ENCODE results near the gene RAB31.

RAB31 gene

GRCh38 chr18:9828506-9829396 lies 120.7 kb downstream of the RAB31 start:
- WGBS: 95% methylated on average over 14 of the region's 15 CpGs
- no peak overlapping the region for H4K91ac ChIP-seq (ENCODE audit: low read length)
- H3K4me2 ChIP-seq (ENCODE audit: low read length, poor library complexity, severe bottlenecking): no peak overlapping the region
- no peak overlapping the region for H3K23ac ChIP-seq (ENCODE audit: low read length in 2 of 2)
- H3K79me1 ChIP-seq (replicated peaks; ENCODE audit: low read length, poor library complexity, severe bottlenecking): peaks cover 3% of the 10 kb centered on the region
- H3K4me1 ChIP-seq (ENCODE audit: control insufficient read depth, insufficient read depth, low read depth, low read length): peaks cover 18% of the 10 kb centered on the region
- no peak overlapping the region for H3K14ac ChIP-seq (ENCODE audit: low read length in 2 of 2)
- no peak overlapping the region for H2BK5ac ChIP-seq (ENCODE audit: low read depth, low read length, poor library complexity, severe bottlenecking)
- H3K18ac ChIP-seq (ENCODE audit: low read depth in 1 of 2, low read length in 2 of 2): peak overlapping the region in 1 of 2 experiments; percentile 81
- peak overlapping the region; percentile 53 to 75 for H2BK12ac ChIP-seq (ENCODE audit: low read length in 2 of 2)
- H3K9me3 ChIP-seq (ENCODE audit: control insufficient read depth, low read length): no peaks in the 10 kb centered on the region
- no peaks in the 10 kb centered on the region for H3K27me3 ChIP-seq (ENCODE audit: control insufficient read depth in 1 of 2, insufficient read depth in 1 of 2, low read length in 2 of 2)
- peak overlapping the region in 1 of 2 experiments; percentile 76 for H3K4ac ChIP-seq (ENCODE audit: low read depth in 1 of 2, low read length in 2 of 2)
- H3K36me3 ChIP-seq (ENCODE audit: control insufficient read depth in 1 of 2, insufficient read depth in 2 of 2, low read depth in 1 of 2, low read length in 2 of 2): peaks cover 2 to 7% of the 10 kb centered on the region in 2 experiments
- H4K8ac ChIP-seq (ENCODE audit: low read length): peak overlapping the region; percentile 16
- H2BK120ac ChIP-seq (ENCODE audit: low read depth, low read length): peak overlapping the region; percentile 3
- DNase-seq: no peak
- no peak overlapping the region for H2BK15ac ChIP-seq (ENCODE audit: low read depth, poor library complexity, severe bottlenecking)
- no peak overlapping the region for H3K4me3 ChIP-seq (ENCODE audit: insufficient read depth in 1 of 2, low read depth in 1 of 2, low read length in 2 of 2)
- H3K27ac ChIP-seq (ENCODE audit: low read length, poor library complexity, severe bottlenecking): no peak overlapping the region
- H2AK5ac ChIP-seq (ENCODE audit: low read length, severe bottlenecking): no peak overlapping the region
- peak overlapping the region; percentile 12 for H3K9ac ChIP-seq (ENCODE audit: low read length)
- H2AFZ ChIP-seq (ENCODE audit: low read depth, low read length): no peak overlapping the region

- H2BK12ac ChIP-seq (ENCODE audit: low read length in 2 of 2): peak overlapping the region in 1 of 2 experiments; percentile 53
- H3K4ac ChIP-seq (ENCODE audit: low read depth in 1 of 2, low read length in 2 of 2): no peak overlapping the region
- DNase-seq: no peak
- H3K23ac ChIP-seq (ENCODE audit: low read length in 2 of 2): no peak overlapping the region
- H3K9ac ChIP-seq (ENCODE audit: low read length): no peak overlapping the region
- H3K18ac ChIP-seq (ENCODE audit: low read depth in 1 of 2, low read length in 2 of 2): peak overlapping the region in 1 of 2 experiments; percentile 13
- H2AFZ ChIP-seq (ENCODE audit: low read depth, low read length): no peak overlapping the region
- H3K14ac ChIP-seq (ENCODE audit: low read length in 2 of 2): no peak overlapping the region
- H3K79me1 ChIP-seq (replicated peaks; ENCODE audit: low read length, poor library complexity, severe bottlenecking): peaks cover 2% of the 10 kb centered on the region
- no peak overlapping the region for H2BK5ac ChIP-seq (ENCODE audit: low read depth, low read length, poor library complexity, severe bottlenecking)
- no peak overlapping the region for H4K8ac ChIP-seq (ENCODE audit: low read length)
- H2BK15ac ChIP-seq (ENCODE audit: low read depth, poor library complexity, severe bottlenecking): no peak overlapping the region
- no peaks in the 10 kb centered on the region for H3K27me3 ChIP-seq (ENCODE audit: control insufficient read depth in 1 of 2, insufficient read depth in 1 of 2, low read length in 2 of 2)
- no peak overlapping the region for H3K4me3 ChIP-seq (ENCODE audit: insufficient read depth in 1 of 2, low read depth in 1 of 2, low read length in 2 of 2)
- H3K4me1 ChIP-seq (ENCODE audit: control insufficient read depth, insufficient read depth, low read depth, low read length): peaks cover 18% of the 10 kb centered on the region
- H3K36me3 ChIP-seq (ENCODE audit: control insufficient read depth in 1 of 2, insufficient read depth in 2 of 2, low read depth in 1 of 2, low read length in 2 of 2): peaks cover 2 to 7% of the 10 kb centered on the region in 2 experiments
- H2AK5ac ChIP-seq (ENCODE audit: low read length, severe bottlenecking): no peak overlapping the region
- H4K91ac ChIP-seq (ENCODE audit: low read length): no peak overlapping the region
- H3K4me2 ChIP-seq (ENCODE audit: low read length, poor library complexity, severe bottlenecking): no peak overlapping the region
- no peak overlapping the region for H3K27ac ChIP-seq (ENCODE audit: low read length, poor library complexity, severe bottlenecking)
- 97% methylated on average over 6 of the region's 6 CpGs for WGBS
- no peaks in the 10 kb centered on the region for H3K9me3 ChIP-seq (ENCODE audit: control insufficient read depth, low read length)
- H2BK120ac ChIP-seq (ENCODE audit: low read depth, low read length): no peak overlapping the region
These were observed 121.3 kb downstream of the RAB31 start for GRCh38 chr18:9829397-9829712.

- no peaks in the 10 kb centered on the region for H3K9me3 ChIP-seq (ENCODE audit: control insufficient read depth, low read length)
- DNase-seq: no peak
- no peak overlapping the region for H2BK120ac ChIP-seq (ENCODE audit: low read depth, low read length)
- H2BK12ac ChIP-seq (ENCODE audit: low read length in 2 of 2): no peak overlapping the region
- H3K27me3 ChIP-seq (ENCODE audit: control insufficient read depth in 1 of 2, insufficient read depth in 1 of 2, low read length in 2 of 2): no peaks in the 10 kb centered on the region
- H2AFZ ChIP-seq (ENCODE audit: low read depth, low read length): no peak overlapping the region
- peaks cover 2 to 7% of the 10 kb centered on the region in 2 experiments for H3K36me3 ChIP-seq (ENCODE audit: control insufficient read depth in 1 of 2, insufficient read depth in 2 of 2, low read depth in 1 of 2, low read length in 2 of 2)
- WGBS: 95% methylated on average over 12 of the region's 13 CpGs
- peaks cover 2% of the 10 kb centered on the region for H3K79me1 ChIP-seq (replicated peaks; ENCODE audit: low read length, poor library complexity, severe bottlenecking)
- H2BK5ac ChIP-seq (ENCODE audit: low read depth, low read length, poor library complexity, severe bottlenecking): no peak overlapping the region
- peak overlapping the region in 1 of 2 experiments; percentile 21 for H3K18ac ChIP-seq (ENCODE audit: low read depth in 1 of 2, low read length in 2 of 2)
- no peak overlapping the region for H3K4me2 ChIP-seq (ENCODE audit: low read length, poor library complexity, severe bottlenecking)
- H3K4me3 ChIP-seq (ENCODE audit: insufficient read depth in 1 of 2, low read depth in 1 of 2, low read length in 2 of 2): no peak overlapping the region
- H3K4ac ChIP-seq (ENCODE audit: low read depth in 1 of 2, low read length in 2 of 2): no peak overlapping the region
- H4K91ac ChIP-seq (ENCODE audit: low read length): peak overlapping the region; percentile 79
- no peak overlapping the region for H2AK5ac ChIP-seq (ENCODE audit: low read length, severe bottlenecking)
- no peak overlapping the region for H3K27ac ChIP-seq (ENCODE audit: low read length, poor library complexity, severe bottlenecking)
- no peak overlapping the region for H3K23ac ChIP-seq (ENCODE audit: low read length in 2 of 2)
- no peak overlapping the region for H3K9ac ChIP-seq (ENCODE audit: low read length)
- H4K8ac ChIP-seq (ENCODE audit: low read length): no peak overlapping the region
- peaks cover 12% of the 10 kb centered on the region for H3K4me1 ChIP-seq (ENCODE audit: control insufficient read depth, insufficient read depth, low read depth, low read length)
- H2BK15ac ChIP-seq (ENCODE audit: low read depth, poor library complexity, severe bottlenecking): no peak overlapping the region
- H3K14ac ChIP-seq (ENCODE audit: low read length in 2 of 2): peak overlapping the region in 1 of 2 experiments; percentile 24
These were observed 123.1 kb downstream of the RAB31 start for GRCh38 chr18:9831036-9831722.

- Histone ChIP-seq H3K18ac (ENCODE audit: low read depth in 1 of 2, low read length in 2 of 2) (peak overlapping the region in 1 of 2 experiments; percentile 21), H3K4ac (ENCODE audit: low read depth in 1 of 2, low read length in 2 of 2) (no peak overlapping the region), H3K9ac (ENCODE audit: low read length) (no peak overlapping the region), H4K8ac (ENCODE audit: low read length) (no peak overlapping the region), H3K79me1 (replicated peaks; ENCODE audit: low read length, poor library complexity, severe bottlenecking) (peaks cover 2% of the 10 kb centered on the region), H3K36me3 (ENCODE audit: control insufficient read depth in 1 of 2, insufficient read depth in 2 of 2, low read depth in 1 of 2, low read length in 2 of 2) (peaks cover 2 to 7% of the 10 kb centered on the region in 2 experiments), H2BK12ac (ENCODE audit: low read length in 2 of 2) (no peak overlapping the region), H2BK120ac (ENCODE audit: low read depth, low read length) (no peak overlapping the region), H3K14ac (ENCODE audit: low read length in 2 of 2) (no peak overlapping the region), H2AFZ (ENCODE audit: low read depth, low read length) (no peak overlapping the region), H3K9me3 (ENCODE audit: control insufficient read depth, low read length) (no peaks in the 10 kb centered on the region), H3K4me3 (ENCODE audit: insufficient read depth in 1 of 2, low read depth in 1 of 2, low read length in 2 of 2) (no peak overlapping the region), H2AK5ac (ENCODE audit: low read length, severe bottlenecking) (no peak overlapping the region), H3K23ac (ENCODE audit: low read length in 2 of 2) (no peak overlapping the region), H3K27me3 (ENCODE audit: control insufficient read depth in 1 of 2, insufficient read depth in 1 of 2, low read length in 2 of 2) (no peaks in the 10 kb centered on the region), H3K4me1 (ENCODE audit: control insufficient read depth, insufficient read depth, low read depth, low read length) (peaks cover 14% of the 10 kb centered on the region), H3K27ac (ENCODE audit: low read length, poor library complexity, severe bottlenecking) (no peak overlapping the region), H3K4me2 (ENCODE audit: low read length, poor library complexity, severe bottlenecking) (no peak overlapping the region), H2BK5ac (ENCODE audit: low read depth, low read length, poor library complexity, severe bottlenecking) (no peak overlapping the region), H2BK15ac (ENCODE audit: low read depth, poor library complexity, severe bottlenecking) (no peak overlapping the region), H4K91ac (ENCODE audit: low read length) (peak overlapping the region; percentile 44)
- WGBS: 97% methylated on average over 12 of the region's 12 CpGs
- no peak for DNase-seq
These were observed 123.7 kb downstream of the RAB31 start for GRCh38 chr18:9831723-9832199.

Data from mesenchymal stem cell (in vitro differentiated cells and primary cell).